NCI-H1417 (cell line): ENCODE measurements around the gene PTAFR.
A peak's percentile ranks its signal among the peaks of the same experiment; 100 is the strongest.

Source experiments
- DNase-seq, 3 experiments: peaks; one replicate each; lab custom pipeline; 2025; lab: John Stamatoyannopoulos, UW

PTAFR gene

DNA sequence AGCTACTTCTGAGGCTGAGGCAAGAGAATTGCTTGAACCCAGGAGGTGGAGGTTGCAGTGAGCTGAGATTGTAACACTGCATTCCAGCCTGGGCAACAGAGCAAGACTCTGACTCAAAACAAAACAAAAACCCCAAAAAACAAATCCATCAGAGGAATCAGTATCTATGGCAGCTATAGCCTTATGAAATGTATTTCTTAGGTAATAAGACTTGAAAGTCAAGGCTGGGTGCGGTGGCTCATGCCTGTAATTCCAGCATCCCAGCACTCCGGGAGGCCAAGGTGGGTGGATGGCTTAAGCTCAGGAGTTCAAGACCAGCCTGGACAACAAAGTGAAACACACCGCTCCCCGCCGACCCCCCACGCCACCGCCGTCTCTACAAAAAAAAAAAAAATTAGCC, 56.9 kb downstream of the PTAFR start:
- DNase-seq: no peak

DNA sequence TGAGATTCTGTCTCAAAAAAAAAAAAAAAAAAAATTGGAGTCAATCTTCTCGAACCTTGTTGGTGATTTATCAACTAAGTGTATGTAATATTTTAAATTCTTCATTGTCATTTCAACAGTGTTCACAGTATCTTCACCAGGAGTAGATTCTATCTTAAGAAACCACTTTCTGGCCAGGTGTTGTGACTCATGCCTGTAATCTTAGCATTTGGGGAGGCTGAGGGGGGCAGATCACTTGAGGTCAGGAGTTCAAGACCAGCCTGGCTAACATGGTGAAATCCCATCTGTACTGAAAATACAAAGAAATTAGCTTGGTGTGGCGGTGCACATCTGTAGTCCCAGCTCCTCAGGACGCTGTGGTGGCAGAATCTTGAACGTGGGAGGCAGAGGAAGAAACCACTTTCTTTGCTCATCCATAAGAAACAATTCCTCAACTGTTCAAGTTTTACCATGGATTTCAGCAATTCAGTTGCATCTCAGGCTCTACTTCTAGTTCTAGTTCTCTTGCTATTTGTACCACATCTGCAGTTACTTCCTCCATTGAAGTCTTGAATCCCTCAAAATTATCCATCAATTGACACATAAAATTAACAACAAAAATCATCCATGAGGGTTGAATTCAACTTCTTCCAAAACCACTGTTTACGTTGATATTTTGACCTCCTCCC, 57.7 kb downstream of the PTAFR start:
- DNase-seq: no peak

DNA sequence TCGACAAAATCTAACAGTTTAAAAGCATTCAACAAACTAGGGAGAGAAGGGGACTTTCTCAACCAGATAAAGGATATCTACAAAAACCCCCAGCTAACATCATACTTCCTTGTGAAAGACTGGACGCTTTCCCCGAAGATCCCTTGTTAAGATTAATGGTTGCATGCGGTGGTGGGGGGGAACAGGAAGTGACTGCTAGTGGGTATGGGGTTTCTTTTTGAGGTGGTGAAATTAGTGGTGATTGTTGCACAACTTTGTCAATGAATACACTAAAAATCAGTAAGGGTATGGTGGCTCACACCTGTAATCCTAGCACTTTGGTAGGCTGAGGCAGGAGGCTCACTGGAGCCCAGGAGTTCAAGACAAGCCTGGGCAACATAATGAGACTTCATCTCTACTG, 61.2 kb downstream of the PTAFR start:
- peak in 2 of 3 experiments; percentile 46 to 70 for DNase-seq

DNA sequence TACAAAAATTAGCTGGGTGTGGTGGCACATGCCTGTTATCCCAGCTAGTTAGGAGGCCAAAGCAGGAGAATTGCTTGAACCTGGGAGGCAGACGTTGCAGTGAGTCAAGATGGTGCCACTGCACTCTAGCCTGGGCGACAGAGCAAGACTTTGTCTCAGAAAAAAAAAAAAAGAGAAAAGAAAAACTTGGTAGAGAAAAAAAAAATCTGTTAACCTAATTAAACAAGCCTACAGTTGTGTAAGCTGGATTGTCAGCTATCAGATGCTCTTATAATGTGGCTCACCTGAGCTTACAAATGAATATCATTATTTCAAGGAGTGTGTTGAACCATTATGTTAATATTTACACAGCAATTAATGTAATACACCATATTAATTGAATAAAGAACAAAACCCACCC, 61.6 kb downstream of the PTAFR start:
- DNase-seq: peak in 2 of 3 experiments; percentile 46 to 70

DNA sequence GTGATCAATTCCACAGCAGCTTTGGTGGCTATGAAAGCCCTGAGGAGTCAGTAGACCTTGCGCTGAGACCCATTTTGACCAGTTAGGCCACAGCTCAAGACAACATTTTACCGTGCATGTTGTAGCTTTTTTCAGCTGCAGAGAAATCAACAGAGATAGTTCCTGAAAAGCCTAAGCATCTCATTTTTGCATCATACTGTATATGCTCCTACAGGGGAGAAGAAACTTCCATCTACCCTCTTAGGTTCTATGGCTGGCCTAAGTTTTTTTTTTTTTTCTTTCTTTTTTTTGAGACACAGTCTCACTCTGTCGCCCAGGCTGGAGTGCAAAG, 63.3 kb downstream of the PTAFR start:
- no peak for DNase-seq

DNA sequence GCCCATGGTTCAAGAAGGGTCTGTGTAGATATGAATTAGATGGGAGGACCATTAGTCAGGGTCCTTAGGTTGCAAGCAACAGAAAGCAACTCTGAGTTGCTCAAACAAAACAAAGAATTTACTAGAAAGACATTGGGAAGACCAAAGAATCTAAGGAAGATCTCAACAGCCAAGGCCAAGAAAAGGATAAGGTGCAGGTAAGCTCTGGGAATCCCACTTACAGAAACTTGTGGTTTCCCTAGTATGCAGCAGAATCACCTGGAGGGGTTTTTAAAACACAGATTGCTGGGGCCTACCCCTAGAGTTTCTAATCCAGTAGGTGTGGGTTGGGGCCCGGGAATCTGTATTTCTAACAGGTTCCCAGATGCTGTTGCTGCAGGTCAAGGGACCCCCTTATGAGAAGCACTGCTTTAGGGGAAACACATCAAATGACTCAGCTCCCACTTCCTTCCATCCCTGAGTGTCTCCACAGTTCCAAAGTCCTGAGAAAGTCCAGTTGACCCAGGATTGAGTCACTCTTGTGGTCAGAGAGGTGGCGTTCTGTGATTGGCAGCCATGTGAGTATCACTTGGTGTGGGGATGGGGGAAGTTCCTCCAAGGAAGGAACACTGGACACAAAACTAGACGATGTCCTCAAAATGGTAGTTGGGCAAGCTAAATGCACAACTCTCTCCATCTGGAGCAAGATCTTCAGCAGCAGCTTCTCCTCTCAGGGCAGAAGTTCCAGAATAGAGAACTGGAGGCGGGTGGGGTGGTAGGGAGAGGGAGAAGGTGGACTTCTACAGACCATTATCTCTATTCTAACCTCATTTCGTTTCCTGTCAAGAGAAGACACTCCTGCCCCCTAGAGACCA, 63.9 kb downstream of the PTAFR start:
- no peak for DNase-seq

DNA sequence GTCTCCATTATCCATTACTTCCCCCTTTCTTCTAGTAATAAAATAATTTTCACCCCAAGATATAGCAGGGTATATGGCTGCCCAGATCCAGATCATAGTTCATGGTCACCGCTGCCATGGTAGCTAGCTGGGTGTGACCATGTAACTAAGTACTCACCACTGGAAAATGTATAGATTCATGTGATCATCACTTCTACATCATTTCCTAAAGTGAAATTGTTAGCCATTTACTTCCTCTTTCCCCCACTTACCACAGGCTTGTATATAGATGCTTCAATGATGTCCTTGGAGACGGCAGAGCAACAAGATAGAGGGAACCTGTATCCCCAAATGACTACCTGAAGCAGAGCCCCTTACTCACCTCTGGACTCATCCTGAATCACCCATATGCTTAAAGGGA, 65.3 kb downstream of the PTAFR start:
- no peak for DNase-seq

DNA sequence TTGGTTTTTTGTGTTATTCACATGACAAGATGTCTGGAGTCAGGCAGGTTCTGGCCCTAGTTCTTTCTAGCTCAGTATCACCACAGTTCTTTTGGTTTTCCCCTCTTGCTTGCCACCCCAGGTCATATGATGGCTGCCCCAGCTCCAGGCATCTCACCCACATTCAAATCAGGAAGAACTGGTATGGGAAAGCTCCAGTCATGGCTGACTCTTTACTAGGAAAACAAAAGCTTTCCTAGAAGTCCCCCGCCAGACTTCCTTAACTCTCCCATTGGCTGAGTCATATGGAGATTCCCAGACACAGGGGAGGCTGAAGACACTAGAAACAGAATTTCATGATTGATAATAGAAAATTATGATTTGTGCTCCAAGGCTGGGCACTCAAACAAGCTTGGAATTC, 65.9 kb downstream of the PTAFR start:
- DNase-seq: no peak

DNA sequence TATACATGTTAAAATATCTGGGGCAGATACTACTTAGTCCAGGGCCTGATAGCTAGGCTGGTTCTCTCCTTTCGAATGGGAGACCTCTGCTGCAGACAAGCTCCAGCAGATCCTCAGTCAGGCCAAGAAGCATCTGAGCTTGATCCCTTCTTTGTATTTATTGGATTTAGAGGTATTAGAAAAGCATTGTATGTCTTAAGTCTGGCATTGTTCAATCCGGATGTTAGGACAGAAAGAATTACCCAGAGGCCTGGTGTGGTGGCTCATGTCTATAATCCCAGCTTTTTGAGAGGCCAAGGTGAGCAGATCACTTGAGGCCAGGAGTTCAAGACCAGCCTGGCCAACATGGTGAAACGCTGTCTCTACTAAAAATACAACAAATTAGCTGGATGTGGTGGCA, 66.9 kb downstream of the PTAFR start:
- no peak for DNase-seq

DNA sequence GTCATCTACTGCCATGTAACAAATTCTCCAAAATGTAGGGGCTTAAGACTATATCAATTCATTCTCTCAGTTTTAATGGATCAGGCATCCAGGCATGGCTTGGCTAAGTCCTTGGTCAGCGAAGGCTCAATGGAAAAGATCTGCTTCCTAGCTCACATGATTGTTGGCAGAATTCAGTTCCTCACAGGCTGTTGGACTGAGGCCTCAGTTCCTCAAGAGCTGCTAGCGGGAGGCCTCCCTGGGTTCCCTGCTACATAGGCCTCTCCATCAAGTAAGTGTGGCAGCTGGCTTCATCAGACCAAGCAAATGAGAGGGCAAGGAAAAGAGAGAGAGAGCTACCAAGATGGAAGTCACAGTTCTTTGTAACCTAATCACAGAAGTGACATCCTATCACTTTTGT, 68.5 kb downstream of the PTAFR start:
- no peak for DNase-seq

DNA sequence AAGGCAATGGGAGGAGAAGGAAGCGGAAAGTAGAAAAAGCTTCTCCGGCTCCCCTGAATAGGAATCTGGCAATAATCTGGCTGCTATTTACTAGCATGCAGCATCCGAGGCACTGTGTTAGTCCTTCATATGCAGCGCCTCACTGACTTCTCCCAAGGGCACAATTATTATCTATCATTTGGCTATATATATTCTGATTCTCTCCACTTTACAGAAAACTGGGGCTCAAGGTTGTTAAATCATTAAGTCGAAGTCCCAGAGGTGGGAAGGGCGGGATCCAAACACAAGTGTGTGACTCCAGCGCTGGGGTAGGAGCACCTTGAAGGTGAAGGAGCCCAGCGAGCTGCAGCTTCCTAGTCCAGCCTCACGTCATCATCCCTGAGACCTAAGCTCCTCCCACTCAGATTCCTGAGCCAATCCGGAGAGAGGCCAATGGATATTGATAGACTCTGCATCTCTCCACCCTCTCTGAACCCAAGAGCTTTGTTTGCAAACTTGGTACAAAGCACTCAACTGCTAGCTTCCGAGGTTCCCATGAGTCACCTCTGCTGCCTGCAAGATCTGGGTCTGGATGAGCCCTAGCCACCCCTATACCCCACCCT, 71.5 kb downstream of the PTAFR start:
- DNase-seq: peak in 1 of 3 experiments; percentile 60

DNA sequence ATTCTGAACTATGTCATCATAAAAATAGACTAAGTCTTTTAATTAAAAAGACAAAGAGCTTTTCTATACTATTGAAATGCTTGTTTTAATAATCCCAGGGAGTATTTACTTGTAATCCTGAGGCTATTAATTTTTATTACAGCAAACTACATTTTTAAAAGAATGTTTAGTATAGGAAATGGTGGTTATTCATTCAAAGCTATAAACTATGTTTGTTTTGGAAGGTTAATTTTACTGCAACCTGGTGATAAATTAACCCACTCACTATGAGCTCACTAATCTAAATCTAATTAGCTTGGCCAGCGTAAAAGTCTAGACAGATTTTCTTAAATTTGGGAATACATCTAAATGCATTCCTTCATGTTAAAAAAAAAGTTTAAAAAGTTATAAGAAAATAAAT, 74.3 kb downstream of the PTAFR start:
- no peak for DNase-seq

DNA sequence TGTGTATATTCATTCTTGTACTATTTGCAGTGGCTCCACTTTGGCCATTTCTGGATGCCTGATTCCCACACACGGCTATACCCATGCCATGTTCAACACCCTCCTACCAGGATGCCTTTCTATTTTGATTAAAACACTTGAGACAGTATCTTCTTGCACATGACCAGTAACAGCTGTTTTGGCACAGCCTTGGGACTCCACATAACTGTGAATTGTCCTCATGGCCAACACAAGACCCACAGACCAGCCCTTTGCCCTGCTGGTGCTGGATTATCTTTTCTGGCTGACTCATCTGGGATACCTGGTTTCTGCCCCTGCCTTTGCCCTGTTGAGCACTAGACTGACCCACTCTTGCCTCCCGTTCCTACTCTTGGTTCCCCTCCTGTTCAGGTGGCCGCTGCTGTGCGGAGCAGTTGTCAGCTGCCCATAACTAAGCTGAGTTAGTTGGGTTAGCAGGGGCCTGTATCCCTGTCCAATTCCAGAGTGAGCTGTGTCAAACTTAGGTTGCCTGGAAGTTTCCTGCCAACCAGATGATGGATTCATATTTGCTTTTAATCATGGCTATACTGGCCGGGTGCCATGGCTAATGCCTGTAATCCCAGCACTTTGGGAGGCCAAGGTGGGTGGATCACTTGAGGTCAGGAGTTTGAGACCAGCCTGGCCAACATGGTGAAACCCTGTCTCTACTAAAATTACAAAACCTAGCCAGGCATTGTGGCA, 77.3 kb downstream of the PTAFR start:
- no peak for DNase-seq
